Activated T-helper 17 cell treated with anti-CD3 and anti-CD28 coated beads, Interleukin-2, amount 50 U/mL, for 72 hours (primary cell): ENCODE data around the gene COX14. TPM values are rescaled to one million over a fixed set of nuclear protein-coding genes. Genes with fewer than 3 reads are reported as not detected.
A peak's percentile ranks its signal among the peaks of the same experiment; 100 is the strongest.
"Not testable (repeated sequence)": the region's sequence is repeated elsewhere in the genome, so short reads cannot be mapped to it uniquely, and the experiment has no call there.

Experiments
- ATAC-seq: fragments of 150-1000 bp; cut with Tn5 transposase; replicated peaks from 2 replicates; pipeline ENCODE4 v1.10.0; 2021; ENCODE audit warnings: mild to moderate bottlenecking, moderate library complexity
- H3K27ac Mint-ChIP-seq: one replicate; pipeline ENCODE4 v1.8.0; 2022; ENCODE audit warnings: mixed read lengths
- H3K27me3 Mint-ChIP-seq: one replicate; pipeline ENCODE4 v1.8.0; 2022; ENCODE audit warnings: mixed read lengths
- H3K36me3 Mint-ChIP-seq: one replicate; pipeline ENCODE4 v1.8.0; 2022; ENCODE audit warnings: low read depth, mild to moderate bottlenecking, mixed read lengths
- H3K4me1 Mint-ChIP-seq: one replicate; pipeline ENCODE4 v1.8.0; 2022; ENCODE audit warnings: mixed read lengths
- H3K4me3 Mint-ChIP-seq: one replicate; pipeline ENCODE4 v1.8.0; 2022; ENCODE audit warnings: mild to moderate bottlenecking, mixed read lengths
- H3K9me3 Mint-ChIP-seq: one replicate; pipeline ENCODE4 v1.8.0; 2022; ENCODE audit warnings: mixed read lengths
- total RNA-seq, 2 donors: library from RNA; stranded (reverse); gene quantifications; one replicate each; pipeline ENCODE4 v1.2.3, GENCODE V29; 2022

Gene COX14
- total RNA-seq, 2 donors from 2014 or later: 29.8 to 55.5 TPM

GRCh38 chr12:50078281-50078680 is 33.8 kb upstream of the COX14 start:
- no peak for ATAC-seq
- Mint-ChIP-seq H3K9me3 (no peaks in the 10 kb centered on the region), H3K4me1 (no peaks in the 10 kb centered on the region)

GRCh38 chr12:50079771-50080170 is 32.3 kb upstream of the COX14 start:
- no peak overlapping the region for H3K4me3 Mint-ChIP-seq

More at GRCh38 chr12:50078281-50078680, 33.8 kb upstream of the COX14 start:
- Mint-ChIP-seq H3K4me3 (no peak overlapping the region), H3K27me3 (no peaks in the 10 kb centered on the region), H3K27ac (no peak overlapping the region), H3K36me3 (no peaks in the 10 kb centered on the region)

GRCh38 chr12:50081096-50081808 is 30.8 kb upstream of the COX14 start:
- peak overlapping the region; percentile 56 for H3K27ac Mint-ChIP-seq
- peaks cover 12% of the 10 kb centered on the region for H3K4me1 Mint-ChIP-seq
- H3K4me3 Mint-ChIP-seq: no peak overlapping the region
- ATAC-seq: no peak
- H3K9me3 Mint-ChIP-seq: no peaks in the 10 kb centered on the region
- H3K36me3 Mint-ChIP-seq: peaks cover 1% of the 10 kb centered on the region
- H3K27me3 Mint-ChIP-seq: no peaks in the 10 kb centered on the region

More at GRCh38 chr12:50079771-50080170, 32.3 kb upstream of the COX14 start:
- Mint-ChIP-seq H3K4me1 (peaks cover 5% of the 10 kb centered on the region), H3K27me3 (no peaks in the 10 kb centered on the region), H3K9me3 (no peaks in the 10 kb centered on the region), H3K36me3 (no peaks in the 10 kb centered on the region), H3K27ac (no peak overlapping the region)
- no peak for ATAC-seq

GRCh38 chr12:50082644-50083043 is 29.4 kb upstream of the COX14 start:
- H3K27me3 Mint-ChIP-seq: no peaks in the 10 kb centered on the region
- H3K36me3 Mint-ChIP-seq: peaks cover 15% of the 10 kb centered on the region
- no peak for ATAC-seq
- no peak overlapping the region for H3K4me3 Mint-ChIP-seq
- peaks cover 20% of the 10 kb centered on the region for H3K4me1 Mint-ChIP-seq
- H3K27ac Mint-ChIP-seq: peak overlapping the region; percentile 38
- no peaks in the 10 kb centered on the region for H3K9me3 Mint-ChIP-seq

- H3K4me1 Mint-ChIP-seq: peaks cover 26% of the 10 kb centered on the region
- peak overlapping the region; percentile 95 for H3K4me3 Mint-ChIP-seq
- no peak for ATAC-seq
- H3K36me3 Mint-ChIP-seq: peaks cover 22% of the 10 kb centered on the region
- peak overlapping the region; percentile 78 for H3K27ac Mint-ChIP-seq
- H3K27me3 Mint-ChIP-seq: no peaks in the 10 kb centered on the region
- H3K9me3 Mint-ChIP-seq: no peaks in the 10 kb centered on the region
These were observed 28.7 kb upstream of the COX14 start for GRCh38 chr12:50083301-50083700.

- Mint-ChIP-seq H3K36me3 (peaks cover 33% of the 10 kb centered on the region), H3K4me1 (peaks cover 31% of the 10 kb centered on the region), H3K4me3 (peak overlapping the region; percentile 95), H3K27ac (peak overlapping the region; percentile 95)
- not testable (repeated sequence) for H3K27me3 Mint-ChIP-seq, ATAC-seq, H3K9me3 Mint-ChIP-seq
These were observed 27.6 kb upstream of the COX14 start for GRCh38 chr12:50084409-50084774.

- Mint-ChIP-seq H3K9me3 (no peaks in the 10 kb centered on the region), H3K36me3 (peaks cover 39% of the 10 kb centered on the region), H3K4me1 (peaks cover 31% of the 10 kb centered on the region), H3K27me3 (no peaks in the 10 kb centered on the region), H3K27ac (peak within 1 kb of the TSS; percentile 95), H3K4me3 (peak within 1 kb of the TSS; percentile 95)
- peak; percentile 91 for ATAC-seq
These were observed 27.0 kb upstream of the COX14 start, which contains the start of gene SMARCD1 for GRCh38 chr12:50084775-50085614. Gene SMARCD1, plus strand, starts transcription at chr12:50085342. Its CDS starts 28 bp downstream, at chr12:50085370.

- Mint-ChIP-seq H3K9me3 (no peaks in the 10 kb centered on the region), H3K27me3 (no peaks in the 10 kb centered on the region), H3K4me3 (peak overlapping the region; percentile 95), H3K36me3 (peaks cover 45% of the 10 kb centered on the region), H3K4me1 (peaks cover 31% of the 10 kb centered on the region), H3K27ac (peak overlapping the region; percentile 95)
- peak; percentile 1 for ATAC-seq
These were observed 26.4 kb upstream of the COX14 start for GRCh38 chr12:50085615-50086072.

GRCh38 chr12:50086148-50086547 is 25.9 kb upstream of the COX14 start:
- ATAC-seq: no peak
- H3K36me3 Mint-ChIP-seq: peaks cover 50% of the 10 kb centered on the region
- H3K4me1 Mint-ChIP-seq: peaks cover 31% of the 10 kb centered on the region
- no peaks in the 10 kb centered on the region for H3K27me3 Mint-ChIP-seq
- H3K9me3 Mint-ChIP-seq: no peaks in the 10 kb centered on the region
- peak overlapping the region; percentile 95 for H3K27ac Mint-ChIP-seq
- peak overlapping the region; percentile 95 for H3K4me3 Mint-ChIP-seq

- Mint-ChIP-seq H3K36me3 (peaks cover 60% of the 10 kb centered on the region), H3K4me1 (peaks cover 31% of the 10 kb centered on the region), H3K9me3 (no peaks in the 10 kb centered on the region), H3K4me3 (peak overlapping the region; percentile 95), H3K27ac (no peak overlapping the region), H3K27me3 (no peaks in the 10 kb centered on the region)
- ATAC-seq: no peak
These were observed 24.9 kb upstream of the COX14 start for GRCh38 chr12:50087151-50087550.

GRCh38 chr12:50087995-50088394 is 24.0 kb upstream of the COX14 start:
- H3K27me3 Mint-ChIP-seq: no peaks in the 10 kb centered on the region
- H3K4me1 Mint-ChIP-seq: peaks cover 31% of the 10 kb centered on the region
- no peaks in the 10 kb centered on the region for H3K9me3 Mint-ChIP-seq
- H3K36me3 Mint-ChIP-seq: peaks cover 69% of the 10 kb centered on the region
- H3K4me3 Mint-ChIP-seq: peak overlapping the region; percentile 34
- ATAC-seq: no peak
- peak overlapping the region; percentile 64 for H3K27ac Mint-ChIP-seq

- Mint-ChIP-seq H3K4me1 (peaks cover 27% of the 10 kb centered on the region), H3K9me3 (no peaks in the 10 kb centered on the region)
- peak; percentile 54 for ATAC-seq
These were observed 23.3 kb upstream of the COX14 start for GRCh38 chr12:50088577-50089335.

GRCh38 chr12:50089730-50090129 is 22.3 kb upstream of the COX14 start:
- Mint-ChIP-seq H3K27ac (no peak overlapping the region), H3K4me1 (peaks cover 26% of the 10 kb centered on the region), H3K27me3 (no peaks in the 10 kb centered on the region), H3K9me3 (no peaks in the 10 kb centered on the region), H3K36me3 (peaks cover 86% of the 10 kb centered on the region), H3K4me3 (no peak overlapping the region)
- no peak for ATAC-seq

More at GRCh38 chr12:50088577-50089335, 23.3 kb upstream of the COX14 start:
- Mint-ChIP-seq H3K4me3 (peak overlapping the region; percentile 34), H3K36me3 (peaks cover 76% of the 10 kb centered on the region), H3K27ac (peak overlapping the region; percentile 64), H3K27me3 (no peaks in the 10 kb centered on the region)

GRCh38 chr12:50090391-50090790 is 21.6 kb upstream of the COX14 start:
- H3K27ac Mint-ChIP-seq: no peak overlapping the region
- no peak for ATAC-seq
- H3K9me3 Mint-ChIP-seq: no peaks in the 10 kb centered on the region
- H3K27me3 Mint-ChIP-seq: no peaks in the 10 kb centered on the region
- H3K36me3 Mint-ChIP-seq: peaks cover 93% of the 10 kb centered on the region
- peaks cover 26% of the 10 kb centered on the region for H3K4me1 Mint-ChIP-seq
- no peak overlapping the region for H3K4me3 Mint-ChIP-seq
